ENCODE data around the gene LRP1B.

The LRP1B gene

GRCh38 chr2:141814150-141814549 lies 316.7 kb downstream of the LRP1B start:
- no peak for DNase-seq (ENCODE audit: low read depth)
- TF ChIP-seq, protein P1, sequence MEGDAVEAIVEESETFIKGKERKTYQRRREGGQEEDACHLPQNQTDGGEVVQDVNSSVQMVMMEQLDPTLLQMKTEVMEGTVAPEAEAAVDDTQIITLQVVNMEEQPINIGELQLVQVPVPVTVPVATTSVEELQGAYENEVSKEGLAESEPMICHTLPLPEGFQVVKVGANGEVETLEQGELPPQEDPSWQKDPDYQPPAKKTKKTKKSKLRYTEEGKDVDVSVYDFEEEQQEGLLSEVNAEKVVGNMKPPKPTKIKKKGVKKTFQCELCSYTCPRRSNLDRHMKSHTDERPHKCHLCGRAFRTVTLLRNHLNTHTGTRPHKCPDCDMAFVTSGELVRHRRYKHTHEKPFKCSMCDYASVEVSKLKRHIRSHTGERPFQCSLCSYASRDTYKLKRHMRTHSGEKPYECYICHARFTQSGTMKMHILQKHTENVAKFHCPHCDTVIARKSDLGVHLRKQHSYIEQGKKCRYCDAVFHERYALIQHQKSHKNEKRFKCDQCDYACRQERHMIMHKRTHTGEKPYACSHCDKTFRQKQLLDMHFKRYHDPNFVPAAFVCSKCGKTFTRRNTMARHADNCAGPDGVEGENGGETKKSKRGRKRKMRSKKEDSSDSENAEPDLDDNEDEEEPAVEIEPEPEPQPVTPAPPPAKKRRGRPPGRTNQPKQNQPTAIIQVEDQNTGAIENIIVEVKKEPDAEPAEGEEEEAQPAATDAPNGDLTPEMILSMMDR (IDR thresholded peaks at IDR 0.05; ENCODE audit: insufficient read depth, low read depth, low read length, missing control alignments): no peak
- H3K4me3 ChIP-seq (ENCODE audit: low read length): no peak overlapping the region

GRCh38 chr2:141810148-141810547 lies 320.7 kb downstream of the LRP1B start:
- DNase-seq (ENCODE audit: low read depth): no peak
- TF ChIP-seq, protein P1 (IDR thresholded peaks at IDR 0.05; ENCODE audit: insufficient read depth, low read depth, low read length, missing control alignments): no peak
- no peak overlapping the region for H3K4me3 ChIP-seq (ENCODE audit: low read length)

- DNase-seq (ENCODE audit: low read depth): no peak
- TF ChIP-seq, protein P1 (IDR thresholded peaks at IDR 0.05; ENCODE audit: insufficient read depth, low read depth, low read length, missing control alignments): no peak
- no peak overlapping the region for H3K4me3 ChIP-seq (ENCODE audit: low read length)
These were observed 324.7 kb downstream of the LRP1B start for GRCh38 chr2:141806090-141806489.

- TF ChIP-seq, protein P1 (IDR thresholded peaks at IDR 0.05; ENCODE audit: insufficient read depth, low read depth, low read length, missing control alignments): no peak
- DNase-seq (ENCODE audit: low read depth): no peak
- H3K4me3 ChIP-seq (ENCODE audit: low read length): no peak overlapping the region
These were observed 325.5 kb downstream of the LRP1B start for GRCh38 chr2:141805302-141805701.

DNA sequence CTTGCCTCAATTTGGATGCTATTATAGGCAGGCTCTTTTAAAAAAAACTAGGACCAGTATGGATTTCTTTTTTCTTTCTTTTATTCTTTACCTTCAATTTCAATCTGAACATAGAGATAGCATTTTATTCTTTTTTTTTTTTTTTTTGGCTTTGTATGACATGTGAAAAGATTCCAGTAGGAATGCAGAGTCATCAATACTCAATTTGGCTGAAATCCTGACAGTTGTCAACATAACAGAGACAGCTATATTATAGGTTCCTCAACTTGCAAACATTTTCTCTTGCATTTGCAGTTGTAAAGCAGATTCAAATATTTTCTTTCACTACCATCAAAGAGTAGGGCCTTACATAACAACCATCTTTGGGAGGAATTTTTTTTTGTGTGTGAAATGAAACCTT lies 334.4 kb downstream of the LRP1B start:
- DNase-seq (ENCODE audit: low read depth): no peak
- H3K4me3 ChIP-seq (ENCODE audit: low read length): no peak overlapping the region
- TF ChIP-seq, protein P1 (IDR thresholded peaks at IDR 0.05; ENCODE audit: insufficient read depth, low read depth, low read length, missing control alignments): no peak

DNA sequence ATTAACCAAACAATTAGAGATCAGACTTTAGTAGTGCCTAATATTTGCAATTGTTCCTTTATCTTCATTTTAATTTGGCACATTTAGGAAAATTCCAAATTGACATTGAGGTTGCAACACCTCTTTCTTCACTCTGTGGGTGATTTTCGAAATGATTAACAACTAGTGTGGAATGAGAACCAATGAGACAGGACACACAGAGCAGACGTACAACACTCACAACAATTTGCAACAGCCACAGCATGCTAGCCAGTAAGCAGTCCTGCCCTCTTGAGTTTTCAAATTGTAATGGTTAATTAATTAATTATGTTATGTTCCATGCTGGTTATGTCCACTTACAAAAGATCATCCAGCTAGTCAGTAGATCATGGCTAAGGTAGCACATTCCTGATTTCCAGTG lies 339.3 kb downstream of the LRP1B start:
- DNase-seq (ENCODE audit: low read depth): no peak
- TF ChIP-seq, protein P1 (IDR thresholded peaks at IDR 0.05; ENCODE audit: insufficient read depth, low read depth, low read length, missing control alignments): no peak
- H3K4me3 ChIP-seq (ENCODE audit: low read length): no peak overlapping the region

- DNase-seq (ENCODE audit: low read depth): no peak
- H3K4me3 ChIP-seq (ENCODE audit: low read length): no peak overlapping the region
- TF ChIP-seq, protein P1 (IDR thresholded peaks at IDR 0.05; ENCODE audit: insufficient read depth, low read depth, low read length, missing control alignments): no peak
These were observed 348.2 kb downstream of the LRP1B start for GRCh38 chr2:141782574-141782973.
